KMS-11 (cell line): ENCODE measurements around the gene ERP27.

ENCODE experiments used
- H2AFZ ChIP-seq: fragments of 200-600 bp; sonication (generic); 2 replicates; pipeline ENCODE4 v1.6.1; 2016; ENCODE audit warnings: antibody characterized with exemption, mixed run types, low read depth
- H3K27ac ChIP-seq: fragments of 200-600 bp; sonication (generic); 2 replicates; pipeline ENCODE4 v1.6.1; 2016; ENCODE audit warnings: mild to moderate bottlenecking, mixed run types
- H3K27me3 ChIP-seq: fragments of 200-600 bp; sonication (generic); 2 replicates; pipeline ENCODE4 v1.6.1; 2017; ENCODE audit warnings: mild to moderate bottlenecking, low read depth, mixed run types, moderate library complexity; ENCODE audit not compliant: insufficient read depth
- H3K36me3 ChIP-seq: fragments of 200-600 bp; sonication (generic); 2 replicates; pipeline ENCODE4 v1.6.1; 2017; ENCODE audit warnings: mild to moderate bottlenecking, mixed run types; ENCODE audit not compliant: insufficient read depth
- H3K4me1 ChIP-seq: fragments of 200-600 bp; sonication (generic); 2 replicates; pipeline ENCODE4 v1.6.1; 2016; ENCODE audit warnings: mild to moderate bottlenecking, low read depth, mixed run types; ENCODE audit not compliant: poor library complexity, severe bottlenecking
- H3K4me2 ChIP-seq: fragments of 200-600 bp; sonication (generic); 2 replicates; pipeline ENCODE4 v1.7.0; 2016; ENCODE audit warnings: mild to moderate bottlenecking, mixed run types
- H3K4me3 ChIP-seq: fragments of 200-600 bp; sonication (generic); IDR thresholded peaks from 2 replicates; pipeline ENCODE4 v1.6.1; 2017; ENCODE audit warnings: low read depth, low read length, mixed read lengths; ENCODE audit not compliant: insufficient read depth
- H3K79me2 ChIP-seq: fragments of 200-600 bp; sonication (generic); 2 replicates; pipeline ENCODE4 v1.6.1; 2016; ENCODE audit warnings: low read depth, mixed run types; ENCODE audit not compliant: insufficient read depth
- H3K9ac ChIP-seq: fragments of 200-600 bp; sonication (generic); 2 replicates; pipeline ENCODE4 v1.6.1; 2016; ENCODE audit warnings: mild to moderate bottlenecking, mixed run types
- H4K20me1 ChIP-seq: fragments of 200-600 bp; sonication (generic); 2 replicates; pipeline ENCODE4 v1.6.1; 2016; ENCODE audit warnings: mild to moderate bottlenecking, mixed run types; ENCODE audit not compliant: insufficient read depth
- TF ChIP-seq, protein P1 (sequence below): fragments of 200-600 bp; sonication (generic); conservative IDR thresholded peaks from 2 replicates; pipeline ENCODE4 v1.6.1; 2017; ENCODE audit warnings: low read depth, mild to moderate bottlenecking, antibody characterized with exemption, low read length, moderate library complexity, mixed read lengths

The ERP27 gene

DNA sequence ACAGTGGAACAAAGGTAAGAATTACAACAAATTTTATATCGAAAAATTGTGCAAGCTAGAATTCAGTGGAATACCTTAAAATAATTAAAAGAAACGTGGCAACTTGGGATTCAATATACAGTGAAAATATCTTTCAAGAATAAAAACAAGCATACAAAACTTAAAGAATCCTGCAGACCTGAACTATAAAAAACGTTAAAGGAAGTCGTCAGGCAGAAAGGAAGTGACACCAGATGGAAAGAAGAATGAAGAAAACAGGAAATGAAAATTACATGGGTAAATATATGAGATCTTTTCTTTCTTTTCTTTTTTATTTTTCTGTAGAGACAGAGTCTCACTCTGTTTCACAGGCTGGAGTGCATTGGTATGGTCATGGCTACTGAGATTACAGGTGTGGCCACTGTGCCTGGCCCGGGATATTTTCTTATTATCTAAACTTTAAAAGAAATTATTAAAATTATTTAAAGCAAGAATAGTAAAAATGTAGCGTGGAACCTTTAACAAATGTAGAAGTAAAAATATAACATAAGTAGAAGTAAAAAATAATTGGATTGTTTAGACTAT lies 57.4 kb downstream of the ERP27 start:
- Histone ChIP-seq H3K4me3 (no peak overlapping the region), H3K4me1 (peaks cover 27% of the 10 kb centered on the region), H3K4me2 (no peak overlapping the region), H2AFZ (no peak overlapping the region), H3K9ac (no peak overlapping the region), H3K27ac (no peak overlapping the region), H4K20me1 (no peaks in the 10 kb centered on the region), H3K79me2 (no peaks in the 10 kb centered on the region), H3K27me3 (no peaks in the 10 kb centered on the region), H3K36me3 (no peaks in the 10 kb centered on the region)
- TF ChIP-seq, protein P1, sequence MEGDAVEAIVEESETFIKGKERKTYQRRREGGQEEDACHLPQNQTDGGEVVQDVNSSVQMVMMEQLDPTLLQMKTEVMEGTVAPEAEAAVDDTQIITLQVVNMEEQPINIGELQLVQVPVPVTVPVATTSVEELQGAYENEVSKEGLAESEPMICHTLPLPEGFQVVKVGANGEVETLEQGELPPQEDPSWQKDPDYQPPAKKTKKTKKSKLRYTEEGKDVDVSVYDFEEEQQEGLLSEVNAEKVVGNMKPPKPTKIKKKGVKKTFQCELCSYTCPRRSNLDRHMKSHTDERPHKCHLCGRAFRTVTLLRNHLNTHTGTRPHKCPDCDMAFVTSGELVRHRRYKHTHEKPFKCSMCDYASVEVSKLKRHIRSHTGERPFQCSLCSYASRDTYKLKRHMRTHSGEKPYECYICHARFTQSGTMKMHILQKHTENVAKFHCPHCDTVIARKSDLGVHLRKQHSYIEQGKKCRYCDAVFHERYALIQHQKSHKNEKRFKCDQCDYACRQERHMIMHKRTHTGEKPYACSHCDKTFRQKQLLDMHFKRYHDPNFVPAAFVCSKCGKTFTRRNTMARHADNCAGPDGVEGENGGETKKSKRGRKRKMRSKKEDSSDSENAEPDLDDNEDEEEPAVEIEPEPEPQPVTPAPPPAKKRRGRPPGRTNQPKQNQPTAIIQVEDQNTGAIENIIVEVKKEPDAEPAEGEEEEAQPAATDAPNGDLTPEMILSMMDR, result no peak

DNA sequence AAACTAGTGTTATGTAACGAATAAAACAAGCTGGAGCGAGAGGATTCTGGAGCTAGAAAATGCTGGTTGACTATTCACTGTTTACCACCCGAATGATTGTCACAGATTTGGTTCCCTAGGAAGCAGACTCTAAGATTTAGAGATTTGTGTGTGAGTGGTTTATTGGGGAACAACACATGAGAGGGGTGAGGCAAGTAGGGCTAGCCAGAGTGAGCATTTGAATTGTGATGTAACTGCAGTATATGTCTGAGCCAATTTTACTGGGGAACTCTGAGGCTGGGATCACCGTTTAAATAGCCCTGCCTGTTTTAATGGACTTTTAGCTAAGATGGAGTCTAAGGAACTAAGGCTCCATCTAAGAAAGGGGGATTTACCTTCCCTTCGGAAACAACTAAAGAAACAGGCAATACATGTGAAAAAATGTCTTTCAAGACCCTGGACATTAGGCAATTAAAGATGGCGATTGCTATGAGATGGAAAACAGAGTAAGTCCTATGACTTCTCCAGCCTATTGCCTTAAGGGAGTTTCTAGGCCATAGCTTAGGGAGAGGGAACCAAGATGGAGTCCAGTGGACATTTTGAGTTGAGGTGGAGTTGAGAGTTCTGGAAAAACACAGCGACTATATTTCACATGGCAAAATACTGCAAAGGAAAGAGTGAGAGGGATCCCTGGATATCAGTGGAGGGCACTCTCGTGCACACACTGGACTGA lies 59.0 kb downstream of the ERP27 start:
- Histone ChIP-seq H4K20me1 (no peaks in the 10 kb centered on the region), H3K36me3 (no peaks in the 10 kb centered on the region), H3K27ac (no peak overlapping the region), H3K4me1 (peaks cover 14% of the 10 kb centered on the region), H2AFZ (no peak overlapping the region), H3K79me2 (no peaks in the 10 kb centered on the region), H3K4me2 (no peak overlapping the region), H3K27me3 (no peaks in the 10 kb centered on the region), H3K4me3 (no peak overlapping the region), H3K9ac (no peak overlapping the region)
- TF ChIP-seq, protein P1, result no peak

DNA sequence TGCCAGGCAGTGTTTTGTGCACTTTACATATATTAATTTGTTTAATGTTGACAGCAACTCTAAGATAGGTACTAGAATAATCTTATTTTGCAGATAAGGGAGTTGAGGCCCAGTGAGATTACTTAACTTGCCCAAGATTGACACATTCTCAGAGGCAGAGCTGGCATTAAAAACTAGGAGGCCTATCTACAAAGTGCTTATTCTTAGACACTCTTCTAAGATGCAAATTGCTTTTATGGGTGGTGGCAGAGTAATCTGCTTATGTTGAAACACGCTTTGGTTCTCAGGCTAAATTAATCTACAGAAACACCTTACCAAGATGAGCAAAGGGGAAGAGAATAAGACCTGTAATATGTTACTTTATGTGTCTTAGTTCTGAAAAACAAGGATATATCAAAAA lies 59.8 kb downstream of the ERP27 start:
- Histone ChIP-seq H3K27ac (no peak overlapping the region), H2AFZ (no peak overlapping the region), H3K4me1 (peaks cover 6% of the 10 kb centered on the region), H3K27me3 (no peaks in the 10 kb centered on the region), H3K4me2 (no peak overlapping the region), H3K36me3 (no peaks in the 10 kb centered on the region), H3K79me2 (no peaks in the 10 kb centered on the region), H4K20me1 (no peaks in the 10 kb centered on the region), H3K9ac (no peak overlapping the region), H3K4me3 (no peak overlapping the region)
- TF ChIP-seq, protein P1, result no peak

DNA sequence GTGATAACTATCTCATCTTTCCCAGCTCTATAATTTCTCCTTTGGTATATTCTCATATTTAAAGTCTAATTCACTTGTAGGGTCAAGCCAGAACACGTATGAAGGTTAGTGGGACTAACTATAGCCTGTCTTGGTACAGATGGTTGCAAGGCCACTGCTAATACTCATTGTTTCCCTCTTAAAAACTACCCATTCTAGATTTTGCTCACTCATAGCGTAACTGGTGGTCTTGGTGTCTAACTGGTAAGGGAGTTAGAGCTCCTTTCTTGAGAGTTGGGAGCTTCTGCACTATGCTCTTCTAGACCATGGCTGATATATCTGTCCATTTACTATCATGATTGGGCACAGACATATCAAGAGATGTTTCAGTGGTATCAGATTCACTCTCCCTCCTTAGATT lies 61.5 kb downstream of the ERP27 start:
- Histone ChIP-seq H3K27me3 (no peaks in the 10 kb centered on the region), H3K79me2 (no peaks in the 10 kb centered on the region), H3K9ac (no peak overlapping the region), H2AFZ (no peak overlapping the region), H4K20me1 (no peaks in the 10 kb centered on the region), H3K36me3 (no peaks in the 10 kb centered on the region), H3K4me2 (no peak overlapping the region), H3K4me3 (no peak overlapping the region), H3K4me1 (no peaks in the 10 kb centered on the region), H3K27ac (no peak overlapping the region)
- TF ChIP-seq, protein P1, result no peak
